GM18507 (cell line): Measurements from ENCODE around the gene ARPC1B.
"Not testable (repeated sequence)": the region's sequence is repeated elsewhere in the genome, so short reads cannot be mapped to it uniquely, and the experiment has no call there.

ENCODE experiments used
- DNase-seq: peaks from one replicate; pipeline ENCODE4 v3.0.0; 2011; ENCODE audit warnings: low read depth; ENCODE audit not compliant: insufficient read length; ENCODE audit errors: extremely low spot score
- FAIRE-seq: peaks from 2 replicates; lab custom pipeline; 2011; peaks lifted over from hg19 to GRCh38; lab: Jason Lieb, UNC

The ARPC1B gene

GRCh38 chr7:99431756-99432540 lies 57.4 kb downstream of the ARPC1B start:
- DNase-seq, FAIRE-seq: not testable (repeated sequence)

- DNase-seq: no peak
- no peak for FAIRE-seq
Measured at GRCh38 chr7:99433158-99433557, 58.6 kb downstream of the ARPC1B start.

GRCh38 chr7:99437946-99438572 lies 63.5 kb downstream of the ARPC1B start:
- DNase-seq (no peak), FAIRE-seq (no peak)

DNA sequence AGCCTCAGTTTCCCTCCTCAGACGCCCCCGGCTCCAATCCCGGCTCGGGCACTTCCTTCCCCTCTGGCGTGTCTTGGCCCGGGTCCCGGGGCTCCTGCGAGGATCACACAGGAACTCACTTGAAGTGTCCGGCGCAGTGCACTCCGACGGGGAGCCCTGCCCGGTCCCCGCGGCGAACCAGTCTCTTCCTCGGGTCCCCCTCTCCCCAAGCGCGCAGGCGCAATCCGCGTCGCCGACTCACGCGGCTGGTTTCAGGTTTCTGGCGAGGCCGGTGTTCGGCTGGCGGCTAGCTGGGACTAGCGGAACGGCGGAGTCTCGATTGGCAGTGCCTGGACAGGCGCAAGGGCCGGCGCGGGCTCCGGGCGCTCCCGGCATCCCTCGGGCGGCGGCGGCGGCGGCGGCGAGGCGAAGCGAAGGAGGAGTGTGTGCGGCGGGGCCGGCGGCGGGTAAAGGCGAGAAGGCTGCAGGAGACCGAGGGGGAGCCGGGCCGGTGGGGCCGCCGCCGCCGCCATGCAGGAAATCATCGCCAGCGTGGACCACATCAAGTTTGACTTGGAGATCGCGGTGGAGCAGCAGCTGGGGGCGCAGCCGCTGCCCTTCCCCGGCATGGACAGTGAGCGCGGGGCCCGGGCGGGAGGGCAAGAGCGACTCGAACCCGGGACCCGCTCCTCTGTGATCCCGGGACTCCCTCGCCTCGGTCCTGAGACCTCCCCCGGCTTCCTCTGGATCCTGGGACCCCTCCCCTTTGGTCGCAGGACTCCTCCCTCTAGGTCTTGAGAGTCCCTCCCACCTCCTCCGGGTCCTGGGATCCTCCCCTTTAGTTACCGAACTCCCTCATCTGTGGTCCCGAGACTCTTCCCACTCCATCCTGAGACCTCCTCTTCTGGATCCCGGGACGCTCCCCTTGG lies 64.3 kb downstream of the ARPC1B start, which contains the start of the genes CPSF4 and PTCD1:
Gene CPSF4, plus strand, starts transcription at position 371 of the 908 bp plus-strand sequence. Its CDS starts 140 bp downstream, at position 511.
Gene PTCD1, minus strand, starts transcription at position 226 of the 908 bp plus-strand sequence. CDS start 3,556 bp downstream, outside the sequence.
- FAIRE-seq (peak; percentile 97), DNase-seq (peak; percentile 98)

DNA sequence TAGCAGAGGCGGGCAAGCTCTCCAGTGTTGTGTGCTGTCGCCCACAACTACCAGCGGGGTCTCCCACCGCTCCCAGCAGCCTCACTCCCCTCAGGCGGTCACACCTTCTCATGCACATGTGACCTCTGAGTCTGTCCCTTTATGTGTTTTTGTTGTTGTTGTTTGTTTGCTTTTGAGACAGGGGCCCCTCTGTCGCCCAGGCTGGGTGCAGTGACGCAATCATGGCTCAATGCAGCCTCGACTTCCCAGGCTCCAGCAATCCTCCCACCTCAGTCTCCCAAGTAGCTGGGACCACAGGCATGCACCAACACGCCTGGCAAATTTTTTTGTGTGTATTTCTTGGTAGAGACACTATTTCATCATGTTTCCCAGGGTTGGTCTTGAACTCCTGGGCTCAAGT lies 65.7 kb downstream of the ARPC1B start:
- DNase-seq (no peak), FAIRE-seq (no peak)
